K562 (cell line): ENCODE measurements around the gene PLP2. TPM values are rescaled to one million over a fixed set of nuclear protein-coding genes. Genes with fewer than 3 reads are reported as not detected.

Source experiments
- CBX5 ChIP-seq: IDR thresholded peaks from 2 replicates; pipeline ENCODE4 v1.6.1; 2014; ENCODE audit warnings: low read depth, borderline replicate concordance
- CHD2 ChIP-seq: IDR thresholded peaks from 2 replicates; pipeline ENCODE4 v1.6.1; 2011; ENCODE audit warnings: low read depth, low read length
- DNMT1 ChIP-seq: fragments of 450-650 bp; IDR thresholded peaks from 2 replicates; pipeline ENCODE4 v1.6.1; 2016; ENCODE audit warnings: antibody characterized with exemption, mild to moderate bottlenecking
- DPF2 ChIP-seq: fragments of 450-650 bp; IDR thresholded peaks from 2 replicates; pipeline ENCODE4 v1.6.1; 2016
- E2F1 ChIP-seq: sonication (generic); formaldehyde crosslinking; IDR thresholded peaks from 2 replicates; pipeline ENCODE4 v1.8.1; 2023; ENCODE audit warnings: mild to moderate bottlenecking, missing genetic modification reagents, moderate library complexity
- EZH2 ChIP-seq: IDR thresholded peaks from 2 replicates; pipeline ENCODE4 v1.6.1; 2012; ENCODE audit warnings: low read depth, mild to moderate bottlenecking, inconsistent platforms, low read length, borderline replicate concordance
- FOSL1 ChIP-seq: fragments of 200-800 bp; sonication (Bioruptor generic); conservative IDR thresholded peaks from 2 replicates; pipeline ENCODE4 v1.6.1; 2016; ENCODE audit warnings: missing genetic modification characterization, missing compliant biosample characterization
- FOXO4 ChIP-seq: fragments of 450-650 bp; formaldehyde crosslinking; IDR thresholded peaks from 2 replicates; pipeline ENCODE4 v1.4.0; 2020; ENCODE audit warnings: mild to moderate bottlenecking, moderate library complexity
- IRF2 ChIP-seq: sonication (generic); formaldehyde crosslinking; IDR thresholded peaks from 2 replicates; pipeline ENCODE4 v1.8.1; 2022; ENCODE audit warnings: mild to moderate bottlenecking, missing genetic modification reagents
- LCOR ChIP-seq: sonication (generic); formaldehyde crosslinking; IDR thresholded peaks from 2 replicates; pipeline ENCODE4 v1.8.0; 2022; ENCODE audit warnings: mild to moderate bottlenecking, missing genetic modification reagents
- NRF1 ChIP-seq, 2 experiments: fragments of 450-650 bp; IDR thresholded peaks in 1 of 2; conservative IDR thresholded peaks in 1 of 2; 2 replicates each; pipeline ENCODE4 v1.6.1; 2014; ENCODE audit warnings: mild to moderate bottlenecking in 2 of 2
- PYGO2 ChIP-seq: fragments of 450-650 bp; IDR thresholded peaks from 2 replicates; pipeline ENCODE4 v1.6.1; 2016; ENCODE audit warnings: mild to moderate bottlenecking, missing genetic modification characterization, moderate library complexity, missing compliant biosample characterization
- RBM39 ChIP-seq: fragments of 200-400 bp; formaldehyde crosslinking; optimal IDR thresholded peaks from 2 replicates; pipeline ENCODE3; 2018; ENCODE audit warnings: low read depth, low read length
- SIX5 ChIP-seq, 2 experiments: IDR thresholded peaks; 2 replicates each; pipeline ENCODE4 v1.6.1; 2011; ENCODE audit warnings: low read length in 2 of 2, borderline replicate concordance in 1 of 2, low read depth in 1 of 2, mild to moderate bottlenecking in 1 of 2, moderate library complexity in 1 of 2; ENCODE audit not compliant: insufficient read depth in 1 of 2
- SMAD4 ChIP-seq: fragments of 250-450 bp; sonication (Bioruptor Pico); conservative IDR thresholded peaks from 2 replicates; pipeline ENCODE4 v1.8.0; 2021; ENCODE audit warnings: inconsistent platforms, mild to moderate bottlenecking, moderate library complexity
- SMARCB1 ChIP-seq: IDR thresholded peaks from 2 replicates; pipeline ENCODE4 v1.6.1; 2011; ENCODE audit warnings: improper control_type of control experiment, low read depth; ENCODE audit not compliant: insufficient read length
- ZNF133 ChIP-seq: fragments of 250-450 bp; sonication (Bioruptor Pico); IDR thresholded peaks from 2 replicates; pipeline ENCODE4 v1.4.0; 2020; ENCODE audit warnings: mild to moderate bottlenecking
- ZNF197 ChIP-seq: fragments of 200-800 bp; sonication (Bioruptor generic); IDR thresholded peaks from 2 replicates; pipeline ENCODE4 v1.6.1; 2016; ENCODE audit warnings: low read depth, missing genetic modification characterization, missing compliant biosample characterization
- ZNF253 ChIP-seq: fragments of 250-450 bp; sonication (Bioruptor Pico); conservative IDR thresholded peaks from 2 replicates; pipeline ENCODE4 v1.6.1; 2021; ENCODE audit warnings: mild to moderate bottlenecking
- ZNF436 ChIP-seq: fragments of 250-450, 450-650 bp; sonication (Bioruptor Pico); formaldehyde crosslinking; IDR thresholded peaks from 2 replicates; pipeline ENCODE4 v1.7.0; 2020; ENCODE audit warnings: mild to moderate bottlenecking
- ZNF512 ChIP-seq: IDR thresholded peaks from 2 replicates; pipeline ENCODE4 v1.6.1; 2016; ENCODE audit warnings: missing genetic modification characterization, missing compliant biosample characterization
- polyA plus RNA-seq, 8 experiments: library from polyadenylated mRNA; depleted of rRNA in 4 of 8; stranded (reverse) in 5 of 8; unstranded in 3 of 8; fragments of >200 nt; fragmentation: Nextera tagmentation in 2 of 8; fragmentation: Illumina TruSeq in 1 of 8; extraction: Ambion mirVana in 2 of 8; extraction: Trizol in 1 of 8; gene quantifications; 2 replicates each; pipeline versions ENCODE4 v1.2.1 to v1.2.3, GENCODE V29; 2011 to 2014; ENCODE audit warnings: inconsistent platforms in 1 of 8, missing spikeins in 1 of 8
- total RNA-seq, 7 experiments: library from RNA; depleted of rRNA in 6 of 7; stranded (reverse); fragments of >200 nt in 6 of 7; fragmentation: Illumina TruSeq in 2 of 7; extraction: Trizol in 2 of 7; gene quantifications; 2 replicates each; pipeline versions ENCODE4 v1.2.1 to v1.2.3, GENCODE V29; 2011 to 2021; ENCODE audit warnings: low replicate concordance in 1 of 7

Gene PLP2
- total and polyA plus RNA-seq, 9 of the 15 experiments (the other 6 are each of a cell fraction or from before 2014, with no cell fraction given) = 34.7 to 236 (median 112) TPM

- TF ChIP-seq ZNF197 (CRISPR knock-in tag) = no peak
- TF ChIP-seq NRF1 (conservative IDR thresholded peaks at IDR 0.05 in 1 of 2, IDR thresholded peaks at IDR 0.05 in 1 of 2) = peak; percentile 90 to 92
- no peak for TF ChIP-seq SIX5 (IDR thresholded peaks at IDR 0.05; ENCODE audit: borderline replicate concordance in 1 of 2, insufficient read depth in 1 of 2, low read depth in 1 of 2, low read length in 2 of 2)
- TF ChIP-seq FOXO4 = no peak
- no peak for TF ChIP-seq LCOR (CRISPR knock-in tag)
- TF ChIP-seq CBX5 = no peak
- TF ChIP-seq IRF2 = no peak
- TF ChIP-seq ZNF133 (CRISPR knock-in tag) = no peak
- TF ChIP-seq SMAD4 (CRISPR knock-in tag) = peak; percentile 21; the same call in 1 of the 2 replicates
- TF ChIP-seq DPF2 = 0 out of 2 replicates have a peak, but pooled peaks have one; percentile 12
- TF ChIP-seq EZH2 = no peak
- no peak for TF ChIP-seq DNMT1
- no peak for TF ChIP-seq E2F1 (CRISPR knock-in tag)
- no peak for TF ChIP-seq CHD2
- TF ChIP-seq FOSL1 (tag) = peak; percentile 61
- TF ChIP-seq ZNF253 (CRISPR knock-in tag) = no peak
- no peak for TF ChIP-seq SMARCB1
- TF ChIP-seq ZNF512 (tag) = no peak
- no peak for TF ChIP-seq PYGO2
- TF ChIP-seq ZNF436 (CRISPR knock-in tag) = no peak
- no peak for TF ChIP-seq RBM39
These were observed 7.9 kb upstream of the PLP2 start (continued) for GRCh38 chrX:49163555-49164419.
